Astrocyte (in vitro differentiated cells and primary cell): ENCODE results near the gene TBXAS1. TPM values are rescaled to one million over a fixed set of nuclear protein-coding genes. Genes with fewer than 3 reads are reported as not detected.
"Not testable (repeated sequence)": the region's sequence is repeated elsewhere in the genome, so short reads cannot be mapped to it uniquely, and the experiment has no call there.

Experiments
- DNase-seq: peaks from one replicate; pipeline ENCODE4 v3.0.0-alpha.2; 2010; ENCODE audit warnings: low read depth
- FAIRE-seq: peaks from 2 replicates; lab custom pipeline; 2011; peaks lifted over from hg19 to GRCh38; lab: Jason Lieb, UNC
- H2AFZ ChIP-seq: 2 replicates; pipeline ENCODE4 v1.6.0; 2012; ENCODE audit warnings: low read depth, low read length, inconsistent platforms
- H3K27ac ChIP-seq: 2 replicates; pipeline ENCODE4 v1.5.1; 2011; ENCODE audit warnings: low read depth, low read length, inconsistent platforms
- H3K27me3 ChIP-seq: 2 replicates; pipeline ENCODE4 v1.6.0; 2011; ENCODE audit warnings: low read length, inconsistent platforms; ENCODE audit not compliant: insufficient read depth
- H3K36me3 ChIP-seq: 2 replicates; pipeline ENCODE4 v1.5.1; 2011; ENCODE audit warnings: low read length, inconsistent platforms; ENCODE audit not compliant: insufficient read depth
- H3K4me1 ChIP-seq: 2 replicates; pipeline ENCODE4 v1.5.1; 2011; ENCODE audit warnings: low read length, inconsistent platforms; ENCODE audit not compliant: insufficient read depth
- H3K4me2 ChIP-seq: 2 replicates; pipeline ENCODE4 v1.6.0; 2012; ENCODE audit warnings: low read length, inconsistent platforms
- H3K4me3 ChIP-seq: 2 replicates; pipeline ENCODE4 v1.5.1; 2011; ENCODE audit warnings: low read depth, mild to moderate bottlenecking, low read length, inconsistent platforms; ENCODE audit not compliant: insufficient read depth
- H3K79me2 ChIP-seq: 2 replicates; pipeline ENCODE4 v1.6.0; 2012; ENCODE audit warnings: mild to moderate bottlenecking, low read length, inconsistent platforms; ENCODE audit not compliant: insufficient read depth
- H3K9ac ChIP-seq: 2 replicates; pipeline ENCODE4 v1.6.0; 2012; ENCODE audit warnings: mild to moderate bottlenecking, low read length, inconsistent platforms
- H3K9me3 ChIP-seq: 2 replicates; pipeline ENCODE4 v1.5.1; 2012; ENCODE audit warnings: low read depth, mild to moderate bottlenecking, low read length, inconsistent platforms; ENCODE audit not compliant: insufficient read depth
- H4K20me1 ChIP-seq: 2 replicates; pipeline ENCODE4 v1.6.0; 2012; ENCODE audit warnings: low read length, inconsistent platforms; ENCODE audit not compliant: insufficient read depth
- H3K27ac Mint-ChIP-seq: one replicate; pipeline ENCODE4 v1.8.0; 2021; ENCODE audit warnings: mild to moderate bottlenecking, mixed read lengths; ENCODE audit not compliant: unreplicated experiment
- H3K27me3 Mint-ChIP-seq: one replicate; pipeline ENCODE4 v1.8.0; 2021; ENCODE audit warnings: low read depth, mixed read lengths; ENCODE audit not compliant: unreplicated experiment
- H3K36me3 Mint-ChIP-seq: one replicate; pipeline ENCODE4 v1.8.0; 2021; ENCODE audit warnings: low read depth, mixed read lengths; ENCODE audit not compliant: unreplicated experiment
- H3K4me1 Mint-ChIP-seq: one replicate; pipeline ENCODE4 v1.8.0; 2021; ENCODE audit warnings: low read depth, mixed read lengths; ENCODE audit not compliant: unreplicated experiment
- H3K4me3 Mint-ChIP-seq: one replicate; pipeline ENCODE4 v1.8.0; 2021; ENCODE audit warnings: mild to moderate bottlenecking, moderate library complexity, mixed read lengths; ENCODE audit not compliant: unreplicated experiment
- H3K9me3 Mint-ChIP-seq: one replicate; pipeline ENCODE4 v1.8.0; 2021; ENCODE audit warnings: mild to moderate bottlenecking, mixed read lengths; ENCODE audit not compliant: unreplicated experiment
- EZH2 ChIP-seq: IDR thresholded peaks from 2 replicates; pipeline ENCODE4 v1.6.1; 2012; ENCODE audit warnings: mild to moderate bottlenecking, low read length, inconsistent platforms; ENCODE audit not compliant: insufficient read depth
- total RNA-seq: library from RNA; stranded (reverse); gene quantifications from 2 replicates; pipeline ENCODE4 v1.2.1, GENCODE V29; 2021
- TF ChIP-seq, protein P1 (sequence below): IDR thresholded peaks from 2 replicates; pipeline ENCODE4 v1.5.1; 2011; ENCODE audit warnings: low read depth, mild to moderate bottlenecking, inconsistent platforms, low read length, moderate library complexity; ENCODE audit not compliant: insufficient read depth

The TBXAS1 gene
- total RNA-seq, 1 donor from 2014 or later: 1.1 TPM

DNA sequence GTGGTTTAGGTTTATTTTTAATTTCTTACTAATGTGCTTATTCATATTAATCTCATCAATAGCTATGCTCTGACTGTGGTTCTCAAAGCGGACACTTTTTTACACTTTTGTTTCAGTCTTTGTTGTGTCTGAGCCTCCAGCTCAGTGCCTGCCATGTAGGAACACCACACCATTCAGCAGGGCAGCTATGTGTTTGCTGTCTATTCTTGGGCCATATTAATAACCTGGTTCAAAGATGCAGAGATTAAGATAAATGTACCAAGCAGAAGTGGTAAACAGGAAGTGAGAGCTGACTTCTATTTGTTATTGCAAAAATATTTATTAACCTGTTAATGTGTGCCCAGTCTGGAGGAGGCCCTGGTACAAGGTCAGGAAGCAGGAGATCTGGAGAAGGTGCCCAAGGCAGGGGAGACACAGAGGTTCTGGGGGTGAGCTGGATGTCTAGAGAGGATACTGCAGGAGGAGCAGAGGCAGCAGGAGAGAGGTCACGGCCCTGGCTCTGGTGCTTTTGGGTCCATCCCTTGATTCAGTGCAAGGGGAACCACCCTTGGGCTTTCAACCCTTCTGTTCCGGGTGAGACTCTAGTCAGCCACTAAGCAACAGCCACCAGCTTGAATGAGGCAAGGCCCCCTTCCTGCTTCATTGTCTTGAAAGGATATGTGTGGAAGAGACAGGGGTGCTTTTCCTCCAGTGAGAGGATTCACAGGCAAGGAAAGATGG lies 1.9 kb downstream of the TBXAS1 start:
- H2AFZ ChIP-seq: no peak overlapping the region
- H3K9me3 ChIP-seq: no peaks in the 10 kb centered on the region
- no peaks in the 10 kb centered on the region for H4K20me1 ChIP-seq
- peaks cover 4% of the 10 kb centered on the region for H3K4me1 ChIP-seq
- H3K36me3 ChIP-seq: no peaks in the 10 kb centered on the region
- H3K4me2 ChIP-seq: no peak overlapping the region
- H3K79me2 ChIP-seq: no peaks in the 10 kb centered on the region
- no peak overlapping the region for H3K4me3 ChIP-seq
- H3K36me3 Mint-ChIP-seq: peaks cover 6% of the 10 kb centered on the region
- DNase-seq (no peak), FAIRE-seq (no peak)
- H3K27ac ChIP-seq: no peak overlapping the region
- peaks cover 6% of the 10 kb centered on the region for H3K27me3 Mint-ChIP-seq
- H3K27me3 ChIP-seq: peaks cover 6% of the 10 kb centered on the region
- no peak for TF ChIP-seq EZH2
- TF ChIP-seq, protein P1, sequence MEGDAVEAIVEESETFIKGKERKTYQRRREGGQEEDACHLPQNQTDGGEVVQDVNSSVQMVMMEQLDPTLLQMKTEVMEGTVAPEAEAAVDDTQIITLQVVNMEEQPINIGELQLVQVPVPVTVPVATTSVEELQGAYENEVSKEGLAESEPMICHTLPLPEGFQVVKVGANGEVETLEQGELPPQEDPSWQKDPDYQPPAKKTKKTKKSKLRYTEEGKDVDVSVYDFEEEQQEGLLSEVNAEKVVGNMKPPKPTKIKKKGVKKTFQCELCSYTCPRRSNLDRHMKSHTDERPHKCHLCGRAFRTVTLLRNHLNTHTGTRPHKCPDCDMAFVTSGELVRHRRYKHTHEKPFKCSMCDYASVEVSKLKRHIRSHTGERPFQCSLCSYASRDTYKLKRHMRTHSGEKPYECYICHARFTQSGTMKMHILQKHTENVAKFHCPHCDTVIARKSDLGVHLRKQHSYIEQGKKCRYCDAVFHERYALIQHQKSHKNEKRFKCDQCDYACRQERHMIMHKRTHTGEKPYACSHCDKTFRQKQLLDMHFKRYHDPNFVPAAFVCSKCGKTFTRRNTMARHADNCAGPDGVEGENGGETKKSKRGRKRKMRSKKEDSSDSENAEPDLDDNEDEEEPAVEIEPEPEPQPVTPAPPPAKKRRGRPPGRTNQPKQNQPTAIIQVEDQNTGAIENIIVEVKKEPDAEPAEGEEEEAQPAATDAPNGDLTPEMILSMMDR: no peak
- H3K9me3 Mint-ChIP-seq: peaks cover 8% of the 10 kb centered on the region
- H3K4me1 Mint-ChIP-seq: peaks cover 8% of the 10 kb centered on the region
- no peak overlapping the region for H3K9ac ChIP-seq
- H3K27ac Mint-ChIP-seq: no peak overlapping the region
- H3K4me3 Mint-ChIP-seq: no peak overlapping the region

DNA sequence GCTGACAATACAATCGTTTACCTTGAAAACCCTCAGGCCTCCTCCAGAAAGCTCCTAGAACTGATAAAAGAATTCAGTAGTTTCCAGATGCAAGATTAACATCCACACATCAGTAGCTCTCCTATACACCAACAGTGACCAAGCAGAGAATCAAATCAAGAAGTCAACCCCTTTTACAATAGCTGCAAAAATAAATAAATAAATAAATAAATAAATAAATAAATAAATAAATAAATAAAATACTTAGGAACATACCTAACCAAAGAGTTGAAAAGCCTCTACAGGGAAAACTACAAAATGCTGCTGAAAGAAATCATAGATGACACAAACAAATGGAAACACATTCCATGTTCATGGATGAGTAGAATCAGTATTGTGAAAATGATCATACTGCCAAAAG lies 6.8 kb downstream of the TBXAS1 start:
- not testable (repeated sequence) for H3K4me1 ChIP-seq, H3K36me3 Mint-ChIP-seq, H3K4me1 Mint-ChIP-seq, H3K27me3 ChIP-seq, H3K9ac ChIP-seq, H3K79me2 ChIP-seq, H3K9me3 Mint-ChIP-seq, FAIRE-seq, H3K9me3 ChIP-seq, H3K36me3 ChIP-seq, H3K4me3 ChIP-seq, H3K27ac Mint-ChIP-seq, H3K27ac ChIP-seq, H4K20me1 ChIP-seq, DNase-seq, H2AFZ ChIP-seq, H3K4me3 Mint-ChIP-seq, H3K4me2 ChIP-seq
- H3K27me3 Mint-ChIP-seq: peaks cover 12% of the 10 kb centered on the region

DNA sequence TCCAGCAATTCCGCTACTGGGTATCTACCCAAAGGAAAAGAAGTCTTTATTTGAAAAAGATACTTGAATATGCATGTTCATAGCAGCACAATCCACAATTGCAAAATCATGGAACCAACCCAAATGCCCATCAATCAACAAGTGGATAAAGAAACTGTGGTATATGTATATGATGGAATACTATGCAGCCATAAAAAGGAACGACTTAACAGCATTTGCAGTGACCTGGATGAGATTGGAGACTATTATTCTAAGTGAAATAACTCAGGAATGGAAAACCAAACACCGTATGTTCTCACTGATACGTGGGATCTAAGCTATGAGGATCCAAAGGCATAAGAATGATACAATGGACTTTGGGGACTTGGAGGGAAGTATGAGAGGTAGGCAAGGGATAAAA lies 8.2 kb downstream of the TBXAS1 start:
- H3K4me1 Mint-ChIP-seq, H3K9me3 Mint-ChIP-seq, H3K27ac ChIP-seq, H3K79me2 ChIP-seq, H3K4me3 Mint-ChIP-seq, H3K36me3 Mint-ChIP-seq, H3K36me3 ChIP-seq, H4K20me1 ChIP-seq, H3K4me1 ChIP-seq, H3K9ac ChIP-seq, FAIRE-seq, H3K27ac Mint-ChIP-seq, H2AFZ ChIP-seq, H3K9me3 ChIP-seq, H3K4me2 ChIP-seq, H3K27me3 ChIP-seq, H3K4me3 ChIP-seq, DNase-seq: not testable (repeated sequence)
- peaks cover 15% of the 10 kb centered on the region for H3K27me3 Mint-ChIP-seq
